H9 (cell line): ENCODE measurements around the gene COPZ2. TPM values are rescaled to one million over a fixed set of nuclear protein-coding genes. Genes with fewer than 3 reads are reported as not detected.

Experiments
- DNase-seq: peaks from one replicate; pipeline ENCODE4 v3.0.0-alpha.2; 2017
- H2AFZ ChIP-seq: one replicate; pipeline ENCODE4 v1.6.1; 2013; ENCODE audit warnings: mild to moderate bottlenecking, low read length, control low read depth, moderate library complexity
- H2AK5ac ChIP-seq: 2 replicates; pipeline ENCODE4 v1.6.1; 2013; ENCODE audit warnings: low read length, control low read depth, mixed read lengths; ENCODE audit not compliant: insufficient read length
- H2BK120ac ChIP-seq: one replicate; pipeline ENCODE4 v1.6.1; 2013; ENCODE audit warnings: low read depth, mild to moderate bottlenecking, low read length, control low read depth, inconsistent platforms; ENCODE audit not compliant: poor library complexity, severe bottlenecking
- H2BK12ac ChIP-seq: 2 replicates; pipeline ENCODE4 v1.6.1; 2013; ENCODE audit warnings: low read length, control low read depth, mixed read lengths, low read depth; ENCODE audit not compliant: insufficient read length
- H2BK15ac ChIP-seq: 2 replicates; pipeline ENCODE4 v1.6.1; 2013; ENCODE audit warnings: low read depth, low read length, control low read depth
- H2BK20ac ChIP-seq: one replicate; pipeline ENCODE4 v1.6.1; 2013; ENCODE audit warnings: low read depth, mild to moderate bottlenecking, low read length, control low read depth, inconsistent platforms; ENCODE audit not compliant: poor library complexity, severe bottlenecking
- H2BK5ac ChIP-seq: 2 replicates; pipeline ENCODE4 v1.6.1; 2013; ENCODE audit warnings: low read length, control low read depth, mixed read lengths; ENCODE audit not compliant: insufficient read length
- H3K14ac ChIP-seq: 2 replicates; pipeline ENCODE4 v1.6.1; 2013; ENCODE audit warnings: low read length, control low read depth; ENCODE audit not compliant: insufficient read depth
- H3K18ac ChIP-seq: 2 replicates; pipeline ENCODE4 v1.6.1; 2013; ENCODE audit warnings: low read depth, mild to moderate bottlenecking, mixed read lengths, low read length, control low read depth; ENCODE audit not compliant: insufficient read length
- H3K23ac ChIP-seq: 2 replicates; pipeline ENCODE4 v1.6.1; 2013; ENCODE audit warnings: low read length, control low read depth, mixed read lengths, low read depth; ENCODE audit not compliant: insufficient read length
- H3K23me2 ChIP-seq: 2 replicates; pipeline ENCODE4 v1.6.1; 2013; ENCODE audit warnings: low read depth, mild to moderate bottlenecking, mixed read lengths, low read length, control low read depth; ENCODE audit not compliant: insufficient read length, poor library complexity, severe bottlenecking
- H3K27ac ChIP-seq: 2 replicates; pipeline ENCODE4 v1.5.1; 2013; ENCODE audit warnings: low read length, control low read depth, mixed read lengths, low read depth; ENCODE audit not compliant: insufficient read length
- H3K27me3 ChIP-seq: 2 replicates; pipeline ENCODE4 v1.6.1; 2013; ENCODE audit warnings: low read length, control low read depth, inconsistent platforms; ENCODE audit not compliant: insufficient read depth
- H3K4ac ChIP-seq: 2 replicates; pipeline ENCODE4 v1.6.1; 2013; ENCODE audit warnings: low read depth, mild to moderate bottlenecking, control low read depth, inconsistent platforms, low read length, moderate library complexity
- H3K4me1 ChIP-seq: 2 replicates; pipeline ENCODE4 v1.6.1; 2013; ENCODE audit warnings: low read length, control low read depth, inconsistent platforms; ENCODE audit not compliant: insufficient read depth
- H3K4me2 ChIP-seq: 2 replicates; pipeline ENCODE4 v1.6.1; 2013; ENCODE audit warnings: low read length, control low read depth, mixed read lengths; ENCODE audit not compliant: insufficient read length, insufficient read depth
- H3K56ac ChIP-seq: 2 replicates; pipeline ENCODE4 v1.6.1; 2013; ENCODE audit warnings: low read depth, mild to moderate bottlenecking, mixed read lengths, low read length, control low read depth; ENCODE audit not compliant: insufficient read length
- H3K79me1 ChIP-seq: 2 replicates; pipeline ENCODE4 v1.6.1; 2013; ENCODE audit warnings: low read depth, mild to moderate bottlenecking, moderate library complexity, low read length, control low read depth, inconsistent platforms; ENCODE audit not compliant: insufficient read depth, poor library complexity, severe bottlenecking
- H3K79me2 ChIP-seq: 2 replicates; pipeline ENCODE4 v1.6.1; 2013; ENCODE audit warnings: low read length, control low read depth, inconsistent platforms; ENCODE audit not compliant: insufficient read depth
- H3K9ac ChIP-seq: 2 replicates; pipeline ENCODE4 v1.6.1; 2013; ENCODE audit warnings: low read length, control low read depth, mixed read lengths; ENCODE audit not compliant: insufficient read length; ENCODE audit errors: extremely low read depth
- H3K9me3 ChIP-seq: one replicate; pipeline ENCODE4 v1.6.1; 2013; ENCODE audit warnings: low read depth, low read length, inconsistent platforms; ENCODE audit not compliant: control insufficient read depth
- H3T11ph ChIP-seq: one replicate; pipeline ENCODE4 v1.6.1; 2013; ENCODE audit warnings: mild to moderate bottlenecking, low read length, control low read depth, inconsistent platforms
- H4K20me1 ChIP-seq: one replicate; pipeline ENCODE4 v1.6.1; 2013; ENCODE audit not compliant: control insufficient read depth, insufficient read length, insufficient read depth
- H4K5ac ChIP-seq: 2 replicates; pipeline ENCODE4 v1.6.1; 2013; ENCODE audit warnings: low read depth, mild to moderate bottlenecking, mixed read lengths, low read length, control low read depth; ENCODE audit not compliant: insufficient read length
- H4K8ac ChIP-seq: replicated peaks from 2 replicates; pipeline ENCODE4 v1.6.1; 2013; ENCODE audit warnings: low read length, control low read depth, mixed read lengths, low read depth; ENCODE audit not compliant: insufficient read length
- H4K91ac ChIP-seq: 2 replicates; pipeline ENCODE4 v1.6.1; 2013; ENCODE audit warnings: low read depth, mild to moderate bottlenecking, moderate library complexity, mixed read lengths, low read length, control low read depth; ENCODE audit not compliant: insufficient read length
- H3K27ac Mint-ChIP-seq, 3 experiments: 2 replicates in 2 of 3; 3 replicates in 1 of 3; pipeline ENCODE4 v1.8.0; 2020 to 2021; ENCODE audit warnings: mixed read lengths in 3 of 3, mild to moderate bottlenecking in 1 of 3, moderate library complexity in 1 of 3
- H3K27me3 Mint-ChIP-seq: 2 replicates; pipeline ENCODE4 v1.8.0; 2021; ENCODE audit warnings: low read depth, mild to moderate bottlenecking, moderate library complexity, mixed read lengths
- H3K36me3 Mint-ChIP-seq, 3 experiments: 2 replicates in 2 of 3; 3 replicates in 1 of 3; pipeline ENCODE4 v1.8.0; 2020 to 2021; ENCODE audit warnings: low read depth in 3 of 3, mixed read lengths in 3 of 3; ENCODE audit not compliant: insufficient read depth in 1 of 3
- H3K4me1 Mint-ChIP-seq, 2 experiments: 2 replicates each; pipeline ENCODE4 v1.8.0; 2020; ENCODE audit warnings: mixed read lengths in 2 of 2
- H3K4me3 Mint-ChIP-seq, 2 experiments: 2 replicates in 1 of 2; 3 replicates in 1 of 2; pipeline ENCODE4 v1.8.0; 2020 to 2021; ENCODE audit warnings: mild to moderate bottlenecking in 2 of 2, mixed read lengths in 2 of 2, moderate library complexity in 1 of 2
- H3K9me3 Mint-ChIP-seq, 2 experiments: 2 replicates in 1 of 2; 3 replicates in 1 of 2; pipeline ENCODE4 v1.8.0; 2020; ENCODE audit warnings: mild to moderate bottlenecking in 2 of 2, mixed read lengths in 2 of 2, moderate library complexity in 1 of 2
- WGBS: extraction: QIAGEN DNeasy Blood & Tissue Kit; methylation state at CpG from one replicate; pipeline ENCODE4 v1.1.7; 2013; ENCODE audit warnings: missing lambda C conversion rate, low lambda C conversion rate, mixed read lengths; ENCODE audit not compliant: insufficient read length; ENCODE audit errors: extremely low coverage; 5-methylcytosine and 5-hydroxymethylcytosine counted together
- total RNA-seq: library from RNA; stranded (reverse); gene quantifications from 2 replicates; pipeline ENCODE4 v1.2.1, GENCODE V29; 2021
- TF ChIP-seq, protein P1 (sequence below): fragments of 200-600 bp; sonication (generic); conservative IDR thresholded peaks from 3 replicates; pipeline ENCODE4 v1.8.0; 2021; ENCODE audit warnings: antibody characterized with exemption, mild to moderate bottlenecking

COPZ2 gene
- total RNA-seq, 1 experiment from 2014 or later, result 0.68 TPM

DNA sequence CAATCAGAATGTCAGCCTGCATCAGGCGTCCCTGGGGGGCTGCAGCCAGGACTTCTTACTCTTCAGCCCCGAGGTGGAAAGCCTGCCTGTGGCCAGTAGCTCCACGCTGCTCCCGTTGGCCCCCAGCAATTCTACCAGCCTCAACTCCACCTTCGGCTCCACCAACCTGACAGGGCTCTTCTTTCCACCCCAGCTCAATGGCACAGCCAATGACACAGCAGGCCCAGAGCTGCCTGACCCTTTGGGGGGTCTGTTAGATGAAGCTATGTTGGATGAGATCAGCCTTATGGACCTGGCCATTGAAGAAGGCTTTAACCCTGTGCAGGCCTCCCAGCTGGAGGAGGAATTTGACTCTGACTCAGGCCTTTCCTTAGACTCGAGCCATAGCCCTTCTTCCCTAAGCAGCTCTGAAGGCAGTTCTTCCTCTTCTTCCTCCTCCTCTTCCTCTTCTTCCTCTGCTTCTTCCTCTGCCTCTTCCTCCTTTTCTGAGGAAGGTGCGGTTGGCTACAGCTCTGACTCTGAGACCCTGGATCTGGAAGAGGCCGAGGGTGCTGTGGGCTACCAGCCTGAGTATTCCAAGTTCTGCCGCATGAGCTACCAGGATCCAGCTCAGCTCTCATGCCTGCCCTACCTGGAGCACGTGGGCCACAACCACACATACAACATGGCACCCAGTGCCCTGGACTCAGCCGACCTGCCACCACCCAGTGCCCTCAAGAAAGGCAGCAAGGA is 21.0 kb upstream of the COPZ2 start:
- Mint-ChIP-seq H3K4me1 (peaks cover 37 to 50% of the 10 kb centered on the region in 2 experiments), H3K36me3 (peaks cover 64 to 75% (median 74%) of the 10 kb centered on the region in 3 experiments), H3K4me3 (peak overlapping the region in 1 of 2 experiments; percentile 31; a peak in 1 of 5 replicates), H3K9me3 (no peaks in the 10 kb centered on the region; a peak in 2 of 5 replicates), H3K27me3 (no peaks in the 10 kb centered on the region; the same call in 1 of the 2 replicates), H3K27ac (peak overlapping the region; percentile 73 to 99 (median 84))
- Histone ChIP-seq H2BK5ac (no peak overlapping the region), H2AK5ac (no peak overlapping the region), H2BK120ac (no peak overlapping the region), H3K23ac (no peak overlapping the region), H4K20me1 (no peaks in the 10 kb centered on the region), H3K27ac (no peak overlapping the region), H3K4ac (no peak overlapping the region), H3K18ac (no peak overlapping the region), H2BK12ac (no peak overlapping the region), H4K91ac (no peak overlapping the region), H2BK15ac (no peak overlapping the region), H3K14ac (no peak overlapping the region), H4K8ac (no peak overlapping the region), H3K4me2 (no peak overlapping the region), H3K9ac (no peak overlapping the region), H4K5ac (no peak overlapping the region), H3K23me2 (peaks cover 8% of the 10 kb centered on the region), H3K56ac (no peak overlapping the region), H2BK20ac (no peak overlapping the region), H3K79me2 (peaks cover 8% of the 10 kb centered on the region; the same call in 1 of the 2 replicates), H2AFZ (no peak overlapping the region), H3K27me3 (no peaks in the 10 kb centered on the region), H3K9me3 (no peaks in the 10 kb centered on the region), H3K4me1 (peaks cover 5% of the 10 kb centered on the region; the same call in 1 of the 2 replicates), H3T11ph (no peak overlapping the region), H3K79me1 (peaks cover 4% of the 10 kb centered on the region)
- no CpG with 5 or more reads among the region's 11 CpGs for WGBS
- TF ChIP-seq, protein P1, sequence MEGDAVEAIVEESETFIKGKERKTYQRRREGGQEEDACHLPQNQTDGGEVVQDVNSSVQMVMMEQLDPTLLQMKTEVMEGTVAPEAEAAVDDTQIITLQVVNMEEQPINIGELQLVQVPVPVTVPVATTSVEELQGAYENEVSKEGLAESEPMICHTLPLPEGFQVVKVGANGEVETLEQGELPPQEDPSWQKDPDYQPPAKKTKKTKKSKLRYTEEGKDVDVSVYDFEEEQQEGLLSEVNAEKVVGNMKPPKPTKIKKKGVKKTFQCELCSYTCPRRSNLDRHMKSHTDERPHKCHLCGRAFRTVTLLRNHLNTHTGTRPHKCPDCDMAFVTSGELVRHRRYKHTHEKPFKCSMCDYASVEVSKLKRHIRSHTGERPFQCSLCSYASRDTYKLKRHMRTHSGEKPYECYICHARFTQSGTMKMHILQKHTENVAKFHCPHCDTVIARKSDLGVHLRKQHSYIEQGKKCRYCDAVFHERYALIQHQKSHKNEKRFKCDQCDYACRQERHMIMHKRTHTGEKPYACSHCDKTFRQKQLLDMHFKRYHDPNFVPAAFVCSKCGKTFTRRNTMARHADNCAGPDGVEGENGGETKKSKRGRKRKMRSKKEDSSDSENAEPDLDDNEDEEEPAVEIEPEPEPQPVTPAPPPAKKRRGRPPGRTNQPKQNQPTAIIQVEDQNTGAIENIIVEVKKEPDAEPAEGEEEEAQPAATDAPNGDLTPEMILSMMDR, result no peak
- no peak for DNase-seq
